Lower leg skin (tissue), 3 donors: ENCODE measurements around the gene BBLN.

Experiments used
- CTCF ChIP-seq, 3 donors: fragments of 450-650 bp; IDR thresholded peaks; one replicate each; pipeline ENCODE4 v1.5.1; 2016; ENCODE audit warnings: antibody characterized with exemption in 3 of 3, mild to moderate bottlenecking in 3 of 3, moderate library complexity in 2 of 3
- POLR2A ChIP-seq, 2 donors: fragments of 450-650 bp; IDR thresholded peaks; one replicate each; pipeline ENCODE4 v1.6.1; 2016 to 2017; ENCODE audit warnings: antibody characterized with exemption in 2 of 2, mild to moderate bottlenecking in 1 of 2, moderate library complexity in 1 of 2

GRCh38 chr9:128206916-128207910 lies 47.1 kb downstream of the BBLN start:
- no peak for TF ChIP-seq POLR2A (IDR thresholded peaks at IDR 0.05)
- no peak for TF ChIP-seq CTCF (IDR thresholded peaks at IDR 0.05)
